ENCODE measurements around the gene ST8SIA6.

ST8SIA6 gene

GRCh38 chr10:17426263-17426750, 28.1 kb downstream of the ST8SIA6 start:
- peaks cover 84% of the 10 kb centered on the region for H3K4me1 Mint-ChIP-seq (ENCODE audit: low read depth)

DNA sequence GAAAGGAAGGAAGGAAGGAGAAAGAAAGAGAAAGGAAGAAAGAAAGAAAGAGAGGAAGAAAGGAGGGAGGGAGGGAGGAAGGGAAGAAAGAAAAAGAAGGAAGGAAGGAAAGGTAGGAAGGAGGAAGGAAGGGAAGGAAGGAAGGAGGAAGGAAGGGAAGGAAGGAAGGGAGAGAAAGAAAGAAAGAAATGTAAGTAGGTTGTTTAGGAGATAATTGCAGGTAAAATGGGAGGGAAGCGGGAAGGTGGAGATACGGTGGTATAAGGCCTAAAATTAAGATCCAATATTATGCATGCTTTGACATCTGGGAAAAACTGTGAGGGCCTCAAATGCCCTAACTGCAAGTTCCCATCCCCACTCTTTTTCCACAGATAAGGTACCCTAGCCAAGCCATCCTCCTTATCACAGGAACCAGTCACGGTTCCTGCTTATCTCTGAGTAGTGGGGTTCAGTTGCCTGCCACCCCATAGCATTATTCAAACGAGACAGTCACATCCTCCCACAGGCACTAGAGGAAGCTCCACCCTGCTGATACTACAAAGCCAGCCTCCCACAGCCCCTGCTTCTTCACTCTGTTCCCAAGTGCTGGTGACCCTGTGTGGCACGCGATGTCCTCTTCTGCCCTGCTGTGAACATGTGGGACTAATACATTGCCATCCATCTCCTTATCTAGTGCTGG, 28.7 kb downstream of the ST8SIA6 start:
- no peaks in the 10 kb centered on the region for H3K27me3 Mint-ChIP-seq
- H3K4me3 Mint-ChIP-seq = peak overlapping the region; percentile 27
- H3K27ac Mint-ChIP-seq = peak overlapping the region; percentile 70
- H3K4me1 Mint-ChIP-seq (ENCODE audit: low read depth) = peaks cover 81% of the 10 kb centered on the region
- H3K36me3 Mint-ChIP-seq = no peaks in the 10 kb centered on the region
- no peaks in the 10 kb centered on the region for H3K9me3 Mint-ChIP-seq (ENCODE audit: low read depth)

More at GRCh38 chr10:17426263-17426750, 28.1 kb downstream of the ST8SIA6 start:
- Mint-ChIP-seq H3K9me3 (ENCODE audit: low read depth) (no peaks in the 10 kb centered on the region), H3K27me3 (no peaks in the 10 kb centered on the region), H3K36me3 (no peaks in the 10 kb centered on the region), H3K4me3 (no peak overlapping the region), H3K27ac (peak overlapping the region; percentile 70)

- no peaks in the 10 kb centered on the region for H3K27me3 Mint-ChIP-seq
- peak overlapping the region; percentile 18 for H3K4me3 Mint-ChIP-seq
- H3K36me3 Mint-ChIP-seq = no peaks in the 10 kb centered on the region
- H3K27ac Mint-ChIP-seq = peak overlapping the region; percentile 17
- no peaks in the 10 kb centered on the region for H3K9me3 Mint-ChIP-seq (ENCODE audit: low read depth)
- peaks cover 68% of the 10 kb centered on the region for H3K4me1 Mint-ChIP-seq (ENCODE audit: low read depth)
Observed at GRCh38 chr10:17423632-17424186, 30.7 kb downstream of the ST8SIA6 start.

DNA sequence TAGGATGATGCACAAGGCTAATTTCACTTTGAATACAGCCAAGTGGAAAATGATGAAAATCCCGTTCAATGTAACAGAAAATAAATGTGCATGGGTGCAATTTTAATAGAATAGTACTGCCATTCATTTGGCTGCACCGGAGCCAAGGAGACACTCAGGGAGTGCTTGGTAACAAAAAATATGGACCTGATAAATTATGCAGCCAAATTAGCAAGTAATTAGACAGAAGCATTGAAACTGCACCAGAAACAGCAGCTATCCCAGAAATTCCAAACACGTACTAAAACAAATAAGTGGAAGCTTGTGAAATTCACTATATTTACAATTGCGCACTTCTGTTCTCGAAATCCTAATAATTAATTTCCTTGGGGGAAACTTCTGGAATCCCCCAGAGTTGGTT, 31.5 kb downstream of the ST8SIA6 start:
- H3K4me1 Mint-ChIP-seq (ENCODE audit: low read depth) = peaks cover 60% of the 10 kb centered on the region
- H3K9me3 Mint-ChIP-seq (ENCODE audit: low read depth) = no peaks in the 10 kb centered on the region
- H3K4me3 Mint-ChIP-seq = no peak overlapping the region
- H3K27me3 Mint-ChIP-seq = no peaks in the 10 kb centered on the region
- H3K36me3 Mint-ChIP-seq = no peaks in the 10 kb centered on the region
- H3K27ac Mint-ChIP-seq = no peak overlapping the region

GRCh38 chr10:17418249-17418648, 36.1 kb downstream of the ST8SIA6 start:
- H3K4me1 Mint-ChIP-seq (ENCODE audit: low read depth) = peaks cover 25% of the 10 kb centered on the region

GRCh38 chr10:17416442-17417211, 37.8 kb downstream of the ST8SIA6 start:
- Mint-ChIP-seq H3K9me3 (ENCODE audit: low read depth) (no peaks in the 10 kb centered on the region), H3K36me3 (peaks cover 6% of the 10 kb centered on the region), H3K27ac (no peak overlapping the region), H3K4me1 (ENCODE audit: low read depth) (peaks cover 21% of the 10 kb centered on the region), H3K4me3 (no peak overlapping the region), H3K27me3 (no peaks in the 10 kb centered on the region)

More at GRCh38 chr10:17418249-17418648, 36.1 kb downstream of the ST8SIA6 start:
- Mint-ChIP-seq H3K27me3 (no peaks in the 10 kb centered on the region), H3K36me3 (peaks cover 6% of the 10 kb centered on the region), H3K4me3 (no peak overlapping the region), H3K9me3 (ENCODE audit: low read depth) (no peaks in the 10 kb centered on the region), H3K27ac (no peak overlapping the region)

DNA sequence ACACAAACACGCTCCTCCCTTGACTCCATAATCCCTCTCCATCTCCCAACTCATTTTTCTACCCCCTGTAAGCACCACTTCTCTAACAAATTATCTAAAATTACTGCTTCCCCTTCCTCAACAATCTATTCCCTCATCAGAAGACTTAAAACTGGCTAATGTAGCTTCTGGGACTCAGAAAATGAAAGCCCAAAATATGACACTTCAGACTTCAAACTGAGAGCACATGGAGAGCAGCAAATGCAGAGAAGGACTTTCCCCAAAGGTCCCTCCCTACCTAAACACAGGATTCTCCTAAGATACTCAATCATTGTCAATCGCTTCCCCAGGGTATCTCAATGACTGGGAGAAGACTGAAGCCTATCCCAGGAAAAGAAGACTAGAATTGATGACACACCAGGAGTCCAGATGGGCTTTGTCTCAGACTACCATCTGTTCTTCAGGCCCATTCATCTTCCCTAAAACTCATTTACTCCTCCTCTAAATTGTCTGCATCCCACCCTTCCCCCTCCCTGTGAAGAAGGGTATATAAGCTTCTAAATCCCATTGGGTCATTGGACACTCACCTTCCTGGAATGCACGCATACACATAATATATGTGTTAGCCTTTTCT, 39.2 kb downstream of the ST8SIA6 start:
- Mint-ChIP-seq H3K4me3 (no peak overlapping the region), H3K36me3 (peaks cover 6% of the 10 kb centered on the region), H3K27me3 (no peaks in the 10 kb centered on the region), H3K27ac (no peak overlapping the region), H3K9me3 (ENCODE audit: low read depth) (no peaks in the 10 kb centered on the region), H3K4me1 (ENCODE audit: low read depth) (peaks cover 24% of the 10 kb centered on the region)

- H3K27ac Mint-ChIP-seq = no peak overlapping the region
- peaks cover 6% of the 10 kb centered on the region for H3K36me3 Mint-ChIP-seq
- peaks cover 29% of the 10 kb centered on the region for H3K4me1 Mint-ChIP-seq (ENCODE audit: low read depth)
- no peaks in the 10 kb centered on the region for H3K27me3 Mint-ChIP-seq
- no peak overlapping the region for H3K4me3 Mint-ChIP-seq
- no peaks in the 10 kb centered on the region for H3K9me3 Mint-ChIP-seq (ENCODE audit: low read depth)
Observed at GRCh38 chr10:17414484-17414883, 39.9 kb downstream of the ST8SIA6 start.

GRCh38 chr10:17413876-17414275, 40.5 kb downstream of the ST8SIA6 start:
- H3K9me3 Mint-ChIP-seq (ENCODE audit: low read depth) = no peaks in the 10 kb centered on the region
- H3K4me3 Mint-ChIP-seq = no peak overlapping the region
- no peak overlapping the region for H3K27ac Mint-ChIP-seq
- peaks cover 6% of the 10 kb centered on the region for H3K36me3 Mint-ChIP-seq
- peaks cover 31% of the 10 kb centered on the region for H3K4me1 Mint-ChIP-seq (ENCODE audit: low read depth)
- no peaks in the 10 kb centered on the region for H3K27me3 Mint-ChIP-seq

DNA sequence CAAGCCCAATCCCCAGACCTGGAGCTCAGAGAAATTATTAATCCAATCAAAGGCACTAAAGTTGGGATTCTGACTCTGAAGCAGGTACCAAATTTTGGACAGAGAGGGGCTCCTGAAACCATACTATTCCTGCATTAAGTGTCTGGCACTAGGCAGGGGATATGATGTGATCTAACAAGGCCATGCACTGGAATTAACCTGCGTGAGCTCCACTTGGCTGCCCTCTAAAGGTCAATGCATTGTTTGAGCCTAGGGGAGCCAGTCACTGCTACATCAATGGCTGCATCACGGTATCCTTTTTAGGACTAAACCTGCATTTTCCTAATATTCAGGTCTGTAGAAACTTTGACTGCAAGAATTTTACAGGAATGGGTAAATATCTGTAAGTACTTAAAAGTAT, 42.1 kb downstream of the ST8SIA6 start:
- H3K27ac Mint-ChIP-seq = no peak overlapping the region
- H3K9me3 Mint-ChIP-seq (ENCODE audit: low read depth) = no peaks in the 10 kb centered on the region

DNA sequence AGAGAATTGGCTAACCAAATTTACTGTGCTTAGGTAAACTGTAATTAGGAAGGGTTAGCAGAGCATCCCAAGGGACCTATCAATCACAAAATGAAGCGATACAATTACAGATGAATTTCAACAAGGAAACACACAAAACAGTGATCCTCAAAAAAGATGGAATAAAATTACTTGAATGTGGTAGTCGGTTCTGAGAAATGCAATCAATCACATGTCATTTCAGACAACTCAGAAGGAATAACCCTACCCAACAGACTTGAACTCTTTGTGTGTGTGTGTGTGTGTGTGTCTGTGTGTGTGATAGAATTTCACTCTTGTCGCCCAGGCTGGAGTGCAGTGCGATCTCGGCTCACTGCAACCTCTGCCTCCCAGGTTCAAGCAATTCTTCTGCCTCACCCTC, 43.5 kb downstream of the ST8SIA6 start:
- Mint-ChIP-seq H3K4me3 (no peak overlapping the region), H3K27me3 (no peaks in the 10 kb centered on the region), H3K27ac (no peak overlapping the region), H3K36me3 (no peaks in the 10 kb centered on the region), H3K4me1 (ENCODE audit: low read depth) (peaks cover 27% of the 10 kb centered on the region), H3K9me3 (ENCODE audit: low read depth) (no peaks in the 10 kb centered on the region)

More for the DNA sequence above, 42.1 kb downstream of the ST8SIA6 start:
- peaks cover 6% of the 10 kb centered on the region for H3K36me3 Mint-ChIP-seq
- H3K27me3 Mint-ChIP-seq = no peaks in the 10 kb centered on the region
- H3K4me1 Mint-ChIP-seq (ENCODE audit: low read depth) = peaks cover 28% of the 10 kb centered on the region
- H3K4me3 Mint-ChIP-seq = no peak overlapping the region

GRCh38 chr10:17409170-17409733, 45.1 kb downstream of the ST8SIA6 start:
- Mint-ChIP-seq H3K27ac (no peak overlapping the region), H3K4me3 (no peak overlapping the region), H3K36me3 (no peaks in the 10 kb centered on the region), H3K9me3 (ENCODE audit: low read depth) (no peaks in the 10 kb centered on the region), H3K27me3 (no peaks in the 10 kb centered on the region), H3K4me1 (ENCODE audit: low read depth) (peaks cover 22% of the 10 kb centered on the region)

GRCh38 chr10:17407047-17407446, 47.3 kb downstream of the ST8SIA6 start:
- Mint-ChIP-seq H3K9me3 (ENCODE audit: low read depth) (no peaks in the 10 kb centered on the region), H3K36me3 (no peaks in the 10 kb centered on the region), H3K27ac (no peak overlapping the region), H3K4me3 (no peak overlapping the region), H3K27me3 (no peaks in the 10 kb centered on the region), H3K4me1 (ENCODE audit: low read depth) (peaks cover 20% of the 10 kb centered on the region)

GRCh38 chr10:17406036-17406834, 48.2 kb downstream of the ST8SIA6 start:
- peaks cover 16% of the 10 kb centered on the region for H3K4me1 Mint-ChIP-seq (ENCODE audit: low read depth)
- no peak overlapping the region for H3K4me3 Mint-ChIP-seq
- H3K27me3 Mint-ChIP-seq = no peaks in the 10 kb centered on the region
- H3K9me3 Mint-ChIP-seq (ENCODE audit: low read depth) = no peaks in the 10 kb centered on the region
- no peaks in the 10 kb centered on the region for H3K36me3 Mint-ChIP-seq
- no peak overlapping the region for H3K27ac Mint-ChIP-seq

All from activated naive CD8-positive, alpha-beta T cell (primary cell).